Measurements from ENCODE around the gene IL23R. TPM values are rescaled to one million over a fixed set of nuclear protein-coding genes. Genes with fewer than 3 reads are reported as not detected.

Gene IL23R
- total and polyA plus RNA-seq, 2 of the 8 experiments (the other 6 are each of a cell fraction or from before 2014, with no cell fraction given): not detected

GRCh38 chr1:67190942-67191341 is 24.7 kb downstream of the IL23R start:
- Histone ChIP-seq H3K36me3 (ENCODE audit: control insufficient read depth in 2 of 4, insufficient read depth in 4 of 4, low read length in 3 of 4) (no peaks in the 10 kb centered on the region), H2AK5ac (ENCODE audit: low read depth, low read length) (no peak overlapping the region), H3K23ac (ENCODE audit: insufficient read length) (no peak overlapping the region), H3K4me2 (ENCODE audit: insufficient read depth in 1 of 2, low read depth in 2 of 2, low read length in 2 of 2) (no peak overlapping the region), H3K27ac (ENCODE audit: low read depth, low read length) (no peak overlapping the region), H3K4me1 (replicated peaks in 1 of 4; ENCODE audit: control insufficient read depth in 3 of 4, insufficient read depth in 4 of 4, low read length in 3 of 4) (no peaks in the 10 kb centered on the region), H3K18ac (ENCODE audit: extremely low read depth, low read length) (no peak overlapping the region), H3K79me2 (ENCODE audit: control insufficient read depth in 1 of 2, insufficient read depth in 2 of 2, low read length in 2 of 2) (no peaks in the 10 kb centered on the region), H3K9me3 (ENCODE audit: insufficient read depth in 2 of 2, low read depth in 1 of 2, low read length in 1 of 2) (no peaks in the 10 kb centered on the region), H3K4me3 (ENCODE audit: extremely low read depth in 1 of 4, insufficient read depth in 2 of 4, low read depth in 3 of 4, low read length in 4 of 4) (no peak overlapping the region), H2BK20ac (ENCODE audit: low read length) (no peak overlapping the region), H4K5ac (ENCODE audit: insufficient read length, low read depth, low read length) (no peak overlapping the region), H3K56ac (replicated peaks; ENCODE audit: insufficient read length, low read depth, low read length) (no peak overlapping the region), H3K9ac (replicated peaks in 1 of 4; ENCODE audit: extremely low read depth in 1 of 4, low read depth in 3 of 4, low read length in 3 of 4) (no peak overlapping the region), H3K4ac (replicated peaks; ENCODE audit: insufficient read length, low read depth, low read length) (no peak overlapping the region), H2BK12ac (ENCODE audit: low read depth, low read length) (no peak overlapping the region), H4K91ac (replicated peaks; ENCODE audit: insufficient read length, low read length) (no peak overlapping the region), H3K79me1 (ENCODE audit: low read depth, low read length) (no peaks in the 10 kb centered on the region), H4K20me1 (replicated peaks in 1 of 2; ENCODE audit: control insufficient read depth in 1 of 2, insufficient read depth in 2 of 2, low read length in 2 of 2) (no peaks in the 10 kb centered on the region), H4K8ac (ENCODE audit: extremely low read depth, insufficient read depth, low read length) (no peak overlapping the region), H3K23me2 (ENCODE audit: low read depth, low read length) (no peaks in the 10 kb centered on the region; the same call in 1 of the 2 replicates), H3K14ac (ENCODE audit: insufficient read length) (no peak overlapping the region), H2BK5ac (ENCODE audit: low read depth, low read length) (no peak overlapping the region), H2BK15ac (ENCODE audit: low read length) (no peak overlapping the region), H3K27me3 (replicated peaks in 1 of 4; ENCODE audit: control insufficient read depth in 3 of 4, extremely low read depth in 1 of 4, insufficient read depth in 3 of 4, low read length in 3 of 4) (no peaks in the 10 kb centered on the region), H2BK120ac (replicated peaks; ENCODE audit: low read depth, low read length) (no peak overlapping the region), H2AFZ (ENCODE audit: low read length) (no peak overlapping the region)
- ChIA-PET CTCF (ENCODE audit: partially characterized antibody) (interaction anchor here (0.7 to 5.1 kb wide), 4 partner anchors 21 to 65 kb away, joined by 3 to 52 read pairs (median 4); no protein-coding TSS in a partner anchor), POLR2A (ENCODE audit: partially characterized antibody) (no interaction called here)
- no peak for DNase-seq (ENCODE audit: low read depth in 1 of 2, low spot score in 2 of 2)
- no peak for FAIRE-seq
- 86% methylated on average over 2 of the region's 2 CpGs; no CpG with 5 or more reads in 1 of the 2 experiments for WGBS, 2 experiments (ENCODE audit: extremely low coverage in 1 of 2, insufficient coverage in 1 of 2, insufficient read length in 1 of 2, insufficient replicate concordance in 2 of 2, low coverage in 1 of 2, low lambda C conversion rate in 2 of 2, missing lambda C conversion rate in 1 of 2)
- TF ChIP-seq ZNF274 (IDR thresholded peaks at IDR 0.05; ENCODE audit: borderline replicate concordance, extremely low read depth, low read length): no peak
- TF ChIP-seq RFX5 (IDR thresholded peaks at IDR 0.05; ENCODE audit: borderline replicate concordance, low read depth, low read length): no peak
- no peak for TF ChIP-seq RBBP5 (IDR thresholded peaks at IDR 0.05; ENCODE audit: borderline replicate concordance, low read depth, low read length)
- no peak for TF ChIP-seq SAP30 (IDR thresholded peaks at IDR 0.05; ENCODE audit: insufficient read depth, insufficient replicate concordance, low read length)
- TF ChIP-seq TAF7 (optimal IDR thresholded peaks at IDR 0.05; ENCODE audit: borderline replicate concordance, low read depth, low read length): no peak
- TF ChIP-seq, protein P1, sequence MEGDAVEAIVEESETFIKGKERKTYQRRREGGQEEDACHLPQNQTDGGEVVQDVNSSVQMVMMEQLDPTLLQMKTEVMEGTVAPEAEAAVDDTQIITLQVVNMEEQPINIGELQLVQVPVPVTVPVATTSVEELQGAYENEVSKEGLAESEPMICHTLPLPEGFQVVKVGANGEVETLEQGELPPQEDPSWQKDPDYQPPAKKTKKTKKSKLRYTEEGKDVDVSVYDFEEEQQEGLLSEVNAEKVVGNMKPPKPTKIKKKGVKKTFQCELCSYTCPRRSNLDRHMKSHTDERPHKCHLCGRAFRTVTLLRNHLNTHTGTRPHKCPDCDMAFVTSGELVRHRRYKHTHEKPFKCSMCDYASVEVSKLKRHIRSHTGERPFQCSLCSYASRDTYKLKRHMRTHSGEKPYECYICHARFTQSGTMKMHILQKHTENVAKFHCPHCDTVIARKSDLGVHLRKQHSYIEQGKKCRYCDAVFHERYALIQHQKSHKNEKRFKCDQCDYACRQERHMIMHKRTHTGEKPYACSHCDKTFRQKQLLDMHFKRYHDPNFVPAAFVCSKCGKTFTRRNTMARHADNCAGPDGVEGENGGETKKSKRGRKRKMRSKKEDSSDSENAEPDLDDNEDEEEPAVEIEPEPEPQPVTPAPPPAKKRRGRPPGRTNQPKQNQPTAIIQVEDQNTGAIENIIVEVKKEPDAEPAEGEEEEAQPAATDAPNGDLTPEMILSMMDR (IDR thresholded peaks at IDR 0.05; ENCODE audit: control extremely low read depth in 1 of 3, insufficient read depth in 1 of 3, low read depth in 1 of 3, low read length in 3 of 3): no peak
- TF ChIP-seq, protein P2, sequence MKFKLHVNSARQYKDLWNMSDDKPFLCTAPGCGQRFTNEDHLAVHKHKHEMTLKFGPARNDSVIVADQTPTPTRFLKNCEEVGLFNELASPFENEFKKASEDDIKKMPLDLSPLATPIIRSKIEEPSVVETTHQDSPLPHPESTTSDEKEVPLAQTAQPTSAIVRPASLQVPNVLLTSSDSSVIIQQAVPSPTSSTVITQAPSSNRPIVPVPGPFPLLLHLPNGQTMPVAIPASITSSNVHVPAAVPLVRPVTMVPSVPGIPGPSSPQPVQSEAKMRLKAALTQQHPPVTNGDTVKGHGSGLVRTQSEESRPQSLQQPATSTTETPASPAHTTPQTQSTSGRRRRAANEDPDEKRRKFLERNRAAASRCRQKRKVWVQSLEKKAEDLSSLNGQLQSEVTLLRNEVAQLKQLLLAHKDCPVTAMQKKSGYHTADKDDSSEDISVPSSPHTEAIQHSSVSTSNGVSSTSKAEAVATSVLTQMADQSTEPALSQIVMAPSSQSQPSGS (IDR thresholded peaks at IDR 0.05; ENCODE audit: low read length): no peak
- TF ChIP-seq CREB1 (IDR thresholded peaks at IDR 0.05): no peak
- TF ChIP-seq GTF2F1 (IDR thresholded peaks at IDR 0.05; ENCODE audit: borderline replicate concordance, low read depth, low read length): no peak
- TF ChIP-seq TEAD4 (IDR thresholded peaks at IDR 0.05; ENCODE audit: low read depth, low read length): no peak

All from H1 (cell line).